ENCODE results near the gene RANBP3L. TPM values are rescaled to one million over a fixed set of nuclear protein-coding genes. Genes with fewer than 3 reads are reported as not detected.

Gene RANBP3L
- total and polyA plus RNA-seq, 2 of the 4 experiments (the other 2 are of a cell fraction) = not detected

DNA sequence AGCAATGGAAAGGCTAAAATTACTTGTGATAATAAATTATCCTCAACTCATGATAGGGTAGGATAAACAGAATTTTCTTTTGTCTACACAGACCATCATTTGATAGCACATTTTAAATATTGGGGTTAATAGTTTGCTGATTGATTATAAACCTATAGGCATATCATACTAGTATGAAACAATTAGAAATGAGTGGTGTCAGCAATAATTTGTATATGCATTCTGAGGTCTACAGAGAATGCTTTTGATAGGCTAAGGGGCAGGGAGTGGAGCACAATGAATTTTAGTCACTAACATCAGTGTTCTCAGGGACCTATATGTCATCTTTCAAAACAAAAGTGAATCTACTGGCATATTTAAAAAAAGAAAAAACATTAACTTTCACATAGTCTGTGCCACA, 32.2 kb downstream of the RANBP3L start:
- H3K23ac ChIP-seq (ENCODE audit: low read depth, low read length) = no peak overlapping the region
- H3K4ac ChIP-seq (ENCODE audit: low read depth, low read length) = no peak overlapping the region
- H4K20me1 ChIP-seq (ENCODE audit: insufficient read depth, low read length) = no peaks in the 10 kb centered on the region
- dilution Hi-C loops (cut with HindIII; ENCODE audit: low sequenced_read_pairs, unreplicated experiment) (no loop called here), in situ Hi-C loops (cut with MboI; ENCODE audit: low sequenced_read_pairs) (loop anchor here (10.0 kb wide), 1 partner anchor 425 kb away; no protein-coding TSS in a partner anchor), intact Hi-C loops (cut with micrococcal nuclease) (loop anchor here (5.0 kb wide), 1 partner anchor 128 kb away; no protein-coding TSS in a partner anchor)
- no peak overlapping the region for H3K27ac ChIP-seq (ENCODE audit: insufficient read depth, low read length)
- H3K9ac ChIP-seq (ENCODE audit: low read depth, low read length) = no peak overlapping the region
- no peak overlapping the region for H4K91ac ChIP-seq (ENCODE audit: insufficient read depth, low read depth, low read length)
- no peak overlapping the region for H3K4me3 ChIP-seq (ENCODE audit: insufficient read depth, low read depth, low read length)
- no peak overlapping the region for H3K18ac ChIP-seq (ENCODE audit: low read depth, low read length)
- H2AK5ac ChIP-seq (ENCODE audit: low read depth, low read length) = no peak overlapping the region
- H2BK15ac ChIP-seq (ENCODE audit: low read depth, low read length) = no peak overlapping the region
- TF ChIP-seq MAZ (IDR thresholded peaks at IDR 0.05; ENCODE audit: borderline replicate concordance, low read depth, low read length) (no peak), SMC3 (IDR thresholded peaks at IDR 0.05; ENCODE audit: low read depth, low read length) (no peak), BHLHE40 (IDR thresholded peaks at IDR 0.05; ENCODE audit: low read depth, low read length) (no peak), MAFK (IDR thresholded peaks at IDR 0.05; ENCODE audit: low read depth, low read length) (peak; percentile 73), CHD1 (IDR thresholded peaks at IDR 0.05; ENCODE audit: low read depth, low read length) (no peak), FOS (IDR thresholded peaks at IDR 0.05; ENCODE audit: low read depth, low read length) (no peak), POLR2A (IDR thresholded peaks at IDR 0.05; ENCODE audit: low read depth, low read length) (no peak)
- no peak overlapping the region for H2BK120ac ChIP-seq (ENCODE audit: low read depth, low read length)
- H3K56ac ChIP-seq (ENCODE audit: extremely low read depth, insufficient read depth, low read length) = no peak overlapping the region
- no peak overlapping the region for H2AK9ac ChIP-seq (replicated peaks; ENCODE audit: low read depth, low read length, poor library complexity)
- no peaks in the 10 kb centered on the region for H3K36me3 ChIP-seq (ENCODE audit: control insufficient read depth, insufficient read depth, low read length)
- no peak overlapping the region for H4K5ac ChIP-seq (ENCODE audit: low read depth, low read length)
- no peaks in the 10 kb centered on the region for H3K79me1 ChIP-seq (ENCODE audit: low read depth in 1 of 2, low read length in 2 of 2)
- no peak overlapping the region for H2AFZ ChIP-seq (replicated peaks; ENCODE audit: low read length, poor library complexity)
- BruUV-seq (replicated peaks) = no TSS peak
- H3K14ac ChIP-seq (replicated peaks; ENCODE audit: low read depth, low read length) = no peak overlapping the region
- H3K9me1 ChIP-seq (ENCODE audit: insufficient read depth, low read length) = no peaks in the 10 kb centered on the region
- H2BK5ac ChIP-seq (ENCODE audit: low read depth, low read length, poor library complexity, severe bottlenecking) = no peak overlapping the region
- ATAC-seq (ENCODE audit: low read depth) (no peak), DNase-seq (no peak)
- H3K27me3 ChIP-seq (ENCODE audit: control insufficient read depth, insufficient read depth, low read length) = peaks cover 3% of the 10 kb centered on the region
- no peaks in the 10 kb centered on the region for H3K4me1 ChIP-seq (ENCODE audit: control insufficient read depth, insufficient read depth, low read length)
- ChIA-PET CTCF (interaction anchor here (0.6 kb wide), 1 partner anchor 414 kb away, joined by 3 read pairs; no protein-coding TSS in a partner anchor), POLR2A (ENCODE audit: unreplicated experiment) (no interaction called here)
- no peak overlapping the region for H4K8ac ChIP-seq (ENCODE audit: low read depth in 2 of 2, low read length in 2 of 2)
- no peak overlapping the region for H3K4me2 ChIP-seq (ENCODE audit: low read depth, low read length)
- no peak overlapping the region for H2BK20ac ChIP-seq (ENCODE audit: low read depth, low read length)
- H3K9me3 ChIP-seq (ENCODE audit: control insufficient read depth, insufficient read depth, low read length) = no peaks in the 10 kb centered on the region

All from IMR-90 (cell line).